Glutamatergic neuron (in vitro differentiated cells): ENCODE results near the gene SLAIN1. TPM values are rescaled to one million over a fixed set of nuclear protein-coding genes. Genes with fewer than 3 reads are reported as not detected.
A peak's percentile ranks its signal among the peaks of the same experiment; 100 is the strongest.

Experiments used
- DNase-seq: peaks from one replicate; pipeline ENCODE4 v3.0.0; 2022
- H3K27ac Mint-ChIP-seq: one replicate; pipeline ENCODE4 v1.8.0; 2020; ENCODE audit warnings: mild to moderate bottlenecking, mixed read lengths, inconsistent platforms; ENCODE audit not compliant: unreplicated experiment
- H3K27me3 Mint-ChIP-seq: one replicate; pipeline ENCODE4 v1.8.0; 2020; ENCODE audit warnings: mild to moderate bottlenecking, moderate library complexity, mixed read lengths, inconsistent platforms; ENCODE audit not compliant: unreplicated experiment
- H3K36me3 Mint-ChIP-seq: one replicate; pipeline ENCODE4 v1.8.0; 2020; ENCODE audit warnings: mild to moderate bottlenecking, mixed read lengths, inconsistent platforms; ENCODE audit not compliant: unreplicated experiment
- H3K4me1 Mint-ChIP-seq: one replicate; pipeline ENCODE4 v1.8.0; 2020; ENCODE audit warnings: mild to moderate bottlenecking, low read depth, mixed read lengths, inconsistent platforms; ENCODE audit not compliant: unreplicated experiment
- H3K4me3 Mint-ChIP-seq: one replicate; pipeline ENCODE4 v1.8.0; 2020; ENCODE audit warnings: mild to moderate bottlenecking, mixed read lengths, inconsistent platforms; ENCODE audit not compliant: unreplicated experiment
- H3K9me3 Mint-ChIP-seq: one replicate; pipeline ENCODE4 v1.8.0; 2020; ENCODE audit warnings: mild to moderate bottlenecking, moderate library complexity, mixed read lengths, inconsistent platforms; ENCODE audit not compliant: unreplicated experiment
- CTCF ChIP-seq: fragments of 200-600 bp; sonication (generic); IDR thresholded peaks from one replicate; pipeline ENCODE4 v1.5.0; 2021; ENCODE audit not compliant: partially characterized antibody, unreplicated experiment
- total RNA-seq: library from RNA; stranded (reverse); fragmentation: NEBNext Ultra II Directional; extraction: Animal tissue kit (Norgen Biotek cat#: 25700); gene quantifications from one replicate; pipeline ENCODE4 v1.2.1, GENCODE V29; 2021; ENCODE audit not compliant: unreplicated experiment

Gene SLAIN1
- total RNA-seq, 1 donor from 2014 or later = 120 TPM

GRCh38 chr13:77751513-77752456, 54.3 kb downstream of the SLAIN1 start:
- peaks cover 9% of the 10 kb centered on the region for H3K36me3 Mint-ChIP-seq
- peaks cover 2% of the 10 kb centered on the region for H3K9me3 Mint-ChIP-seq
- H3K27ac Mint-ChIP-seq = peak overlapping the region; percentile 24
- TF ChIP-seq CTCF = peak; percentile 71
- peaks cover 23% of the 10 kb centered on the region for H3K4me1 Mint-ChIP-seq
- no peak for DNase-seq
- H3K4me3 Mint-ChIP-seq = no peak overlapping the region
- no peaks in the 10 kb centered on the region for H3K27me3 Mint-ChIP-seq

GRCh38 chr13:77752512-77753069, 55.1 kb downstream of the SLAIN1 start:
- H3K36me3 Mint-ChIP-seq = peaks cover 3% of the 10 kb centered on the region
- H3K4me3 Mint-ChIP-seq = no peak overlapping the region
- no peaks in the 10 kb centered on the region for H3K27me3 Mint-ChIP-seq
- H3K27ac Mint-ChIP-seq = no peak overlapping the region
- no peak for TF ChIP-seq CTCF
- peaks cover 2% of the 10 kb centered on the region for H3K9me3 Mint-ChIP-seq
- H3K4me1 Mint-ChIP-seq = peaks cover 23% of the 10 kb centered on the region
- DNase-seq = no peak

- Mint-ChIP-seq H3K36me3 (peaks cover 24% of the 10 kb centered on the region), H3K4me1 (no peaks in the 10 kb centered on the region), H3K4me3 (no peak overlapping the region), H3K27ac (peak overlapping the region; percentile 7), H3K27me3 (peaks cover 2% of the 10 kb centered on the region), H3K9me3 (peaks cover 16% of the 10 kb centered on the region)
- no peak for TF ChIP-seq CTCF
- DNase-seq = no peak
Measured at GRCh38 chr13:77760893-77761292, 63.4 kb downstream of the SLAIN1 start.

- peaks cover 12% of the 10 kb centered on the region for H3K27me3 Mint-ChIP-seq
- H3K4me1 Mint-ChIP-seq = peaks cover 7% of the 10 kb centered on the region
- no peak for DNase-seq
- H3K9me3 Mint-ChIP-seq = peaks cover 13% of the 10 kb centered on the region
- H3K36me3 Mint-ChIP-seq = peaks cover 18% of the 10 kb centered on the region
- no peak overlapping the region for H3K4me3 Mint-ChIP-seq
- no peak overlapping the region for H3K27ac Mint-ChIP-seq
- TF ChIP-seq CTCF = no peak
Measured at GRCh38 chr13:77767413-77767812, 69.9 kb downstream of the SLAIN1 start.

- no peak for DNase-seq
Measured at GRCh38 chr13:77774181-77774580, 76.7 kb downstream of the SLAIN1 start.

More at GRCh38 chr13:77774181-77774580, 76.7 kb downstream of the SLAIN1 start:
- peaks cover 6% of the 10 kb centered on the region for H3K27me3 Mint-ChIP-seq
- no peak overlapping the region for H3K4me3 Mint-ChIP-seq
- H3K9me3 Mint-ChIP-seq = peaks cover 4% of the 10 kb centered on the region
- no peak for TF ChIP-seq CTCF
- H3K36me3 Mint-ChIP-seq = peaks cover 5% of the 10 kb centered on the region
- no peaks in the 10 kb centered on the region for H3K4me1 Mint-ChIP-seq
- H3K27ac Mint-ChIP-seq = no peak overlapping the region
